Stimulated activated CD8-positive, alpha-beta memory T cell treated with anti-CD3 and anti-CD28 coated beads, Interleukin-7, amount 100 ng/mL, for 1 hour (primary cell): ENCODE results near the gene CHAD.
"Not testable (repeated sequence)": the region's sequence is repeated elsewhere in the genome, so short reads cannot be mapped to it uniquely, and the experiment has no call there.

Experiments used
- DNase-seq, 2 donors: peaks; one replicate each; pipeline ENCODE4 v3.0.0-alpha.2; 2020; ENCODE audit warnings: low read depth in 2 of 2

The CHAD gene

DNA sequence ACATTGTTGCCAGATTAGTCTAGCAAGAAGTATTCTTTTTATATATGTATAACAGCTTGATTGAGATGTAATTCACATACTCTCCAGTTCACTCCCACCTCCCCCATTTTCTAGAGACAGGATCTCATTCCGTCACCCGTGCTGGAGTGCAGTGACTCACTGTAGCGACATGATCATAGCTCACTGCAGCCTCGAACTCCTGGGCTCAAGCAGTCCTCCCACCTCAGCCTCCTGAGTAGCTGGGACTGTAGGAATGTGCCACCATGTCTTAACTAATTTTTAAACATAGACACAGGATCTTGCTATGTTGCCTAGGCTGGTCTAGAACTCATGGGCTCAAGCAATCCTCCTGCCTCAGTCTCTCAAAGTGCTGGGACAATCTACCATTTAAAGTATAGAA lies 6.7 kb upstream of the CHAD start:
- no peak for DNase-seq

- DNase-seq: no peak
Observed at GRCh38 chr17:50474523-50474922, 5.8 kb upstream of the CHAD start.

DNA sequence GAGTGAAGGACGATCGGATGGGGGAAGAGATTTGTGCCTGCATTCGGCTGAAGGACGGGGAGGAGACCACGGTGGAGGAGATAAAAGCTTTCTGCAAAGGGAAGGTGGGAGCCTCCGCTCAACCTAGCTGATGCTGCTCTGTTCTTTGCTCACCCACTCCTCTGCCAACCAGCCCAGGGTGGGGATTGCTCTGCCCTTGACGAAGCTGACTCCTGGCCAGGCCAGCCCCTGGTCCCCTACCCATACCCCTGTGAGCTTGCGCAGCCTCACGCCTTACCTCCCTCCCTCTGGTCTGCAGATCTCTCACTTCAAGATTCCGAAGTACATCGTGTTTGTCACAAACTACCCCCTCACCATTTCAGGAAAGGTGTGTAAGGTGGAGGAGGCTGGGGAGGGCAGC lies 5.2 kb upstream of the CHAD start:
- DNase-seq: no peak

- not testable (repeated sequence) for DNase-seq
Observed at GRCh38 chr17:50472761-50473161, 4.1 kb upstream of the CHAD start.

DNA sequence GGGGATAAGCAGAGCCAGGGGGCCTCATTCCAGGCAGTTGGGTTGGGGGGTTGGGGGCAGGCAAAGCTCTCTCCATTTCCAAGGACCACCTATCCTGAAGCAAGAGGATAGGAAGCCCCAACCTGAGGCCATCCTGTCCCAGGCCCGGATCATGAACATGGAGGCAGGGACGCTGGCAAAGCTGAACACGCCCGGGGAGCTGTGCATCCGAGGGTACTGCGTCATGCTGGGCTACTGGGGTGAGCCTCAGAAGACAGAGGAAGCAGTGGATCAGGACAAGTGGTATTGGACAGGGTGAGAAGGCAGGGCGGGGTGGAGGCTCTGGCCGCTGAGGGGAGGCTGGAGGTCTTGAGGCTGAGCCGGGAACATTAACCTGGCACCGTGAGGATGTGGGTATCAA lies 3.6 kb upstream of the CHAD start:
- no peak for DNase-seq

- no peak for DNase-seq
Observed at GRCh38 chr17:50471009-50471905, 2.6 kb upstream of the CHAD start.

GRCh38 chr17:50470426-50470825 lies 1.7 kb upstream of the CHAD start:
- DNase-seq: no peak

- no peak for DNase-seq
Observed at GRCh38 chr17:50469671-50470305, 1.1 kb upstream of the CHAD start.

GRCh38 chr17:50469208-50469605 lies 527 bp upstream of the CHAD start:
- no peak for DNase-seq

- DNase-seq: no peak
Observed at GRCh38 chr17:50467855-50468303, 801 bp downstream of the CHAD start.

- DNase-seq: no peak
Observed at GRCh38 chr17:50467114-50467854, 1.4 kb downstream of the CHAD start.

GRCh38 chr17:50466371-50467113 lies 2.1 kb downstream of the CHAD start:
- DNase-seq: no peak

GRCh38 chr17:50465635-50466034 lies 3.0 kb downstream of the CHAD start:
- DNase-seq: no peak

- DNase-seq: no peak
Observed at GRCh38 chr17:50465171-50465570, 3.5 kb downstream of the CHAD start.

DNA sequence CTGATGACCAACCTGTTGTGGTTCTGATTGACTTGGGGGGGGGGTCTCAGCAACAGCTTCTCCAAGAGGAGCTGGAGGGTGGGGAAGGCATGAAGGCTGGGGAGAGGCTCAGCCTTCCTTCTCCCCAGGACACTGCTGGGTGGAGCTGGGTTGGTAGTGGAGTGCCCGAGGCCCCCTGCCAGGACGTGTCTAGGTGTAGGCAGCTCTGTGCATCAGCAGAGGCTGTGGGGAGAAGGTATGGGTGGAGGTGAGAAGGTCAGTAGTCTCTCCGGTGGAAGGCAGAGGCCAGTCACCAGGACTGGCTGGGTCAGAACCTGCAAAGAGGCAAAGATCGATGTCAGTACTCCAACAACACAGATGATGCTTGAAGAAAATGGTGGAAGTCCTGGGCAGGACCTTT lies 3.9 kb downstream of the CHAD start:
- no peak for DNase-seq

DNA sequence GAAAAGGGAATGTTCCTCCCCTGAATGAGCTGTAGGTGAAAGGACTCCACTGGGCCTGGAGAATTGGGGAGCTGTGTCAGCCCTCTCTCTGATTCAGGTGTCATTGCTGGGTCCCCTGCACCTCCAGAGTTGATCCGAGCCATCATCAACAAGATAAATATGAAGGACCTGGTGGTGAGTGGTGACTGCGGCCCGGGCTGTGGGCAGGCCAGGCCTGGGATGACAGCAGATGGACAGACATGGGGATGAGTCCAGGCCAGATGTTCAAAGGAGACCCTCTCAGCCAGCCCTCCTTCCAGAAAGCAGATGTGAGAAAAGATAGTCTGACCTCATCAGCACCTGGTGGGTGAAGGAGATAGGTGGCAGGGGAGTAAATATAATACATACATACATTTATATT lies 4.6 kb downstream of the CHAD start:
- DNase-seq: no peak

DNA sequence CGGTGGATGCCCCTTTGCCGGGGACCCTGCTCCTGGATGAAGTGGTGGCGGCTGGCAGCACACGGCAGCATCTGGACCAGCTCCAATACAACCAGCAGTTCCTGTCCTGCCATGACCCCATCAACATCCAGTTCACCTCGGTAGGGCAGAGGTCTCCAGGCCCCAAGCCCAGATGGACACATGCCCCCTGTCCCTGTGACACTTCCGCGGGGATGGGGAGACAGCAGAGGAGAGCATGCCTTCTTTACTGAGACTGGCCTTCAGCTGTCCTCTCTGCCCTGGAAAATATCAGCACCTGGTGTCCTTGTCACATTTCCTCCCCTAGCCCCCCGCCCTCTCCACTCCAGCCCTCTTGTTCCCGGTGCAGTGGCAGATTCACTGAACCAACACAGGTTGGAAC lies 6.2 kb downstream of the CHAD start:
- DNase-seq: no peak

DNA sequence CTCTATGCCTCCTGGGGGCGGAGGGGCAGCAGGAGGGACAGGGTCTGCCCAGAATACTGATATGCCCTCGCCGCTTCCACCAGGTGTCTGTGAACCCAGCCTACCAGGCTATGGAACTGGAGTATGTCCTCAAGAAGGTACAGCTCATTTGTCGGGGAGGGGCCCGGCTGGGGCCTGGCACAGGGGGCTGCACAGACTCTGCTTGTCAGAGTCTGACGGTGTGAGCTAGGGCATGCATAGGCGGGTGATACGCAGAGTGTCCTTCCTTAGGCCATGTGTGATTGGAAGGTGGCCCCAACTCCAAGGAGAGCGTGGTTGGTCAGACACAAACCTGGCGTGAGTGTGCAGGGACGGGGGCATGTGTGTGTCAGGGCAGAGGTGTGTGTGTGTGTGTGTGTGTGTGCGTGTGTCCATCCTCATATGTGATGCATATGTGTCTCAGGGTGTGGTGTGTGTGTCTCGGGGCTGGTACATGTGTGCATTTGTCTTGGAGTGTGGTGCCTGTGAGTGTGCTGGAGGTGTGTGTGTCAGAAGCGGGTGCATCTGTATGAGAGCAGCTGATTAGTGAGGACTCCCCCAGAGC lies 7.0 kb downstream of the CHAD start:
- DNase-seq: no peak

GRCh38 chr17:50460831-50461526 lies 7.7 kb downstream of the CHAD start:
- DNase-seq: no peak

DNA sequence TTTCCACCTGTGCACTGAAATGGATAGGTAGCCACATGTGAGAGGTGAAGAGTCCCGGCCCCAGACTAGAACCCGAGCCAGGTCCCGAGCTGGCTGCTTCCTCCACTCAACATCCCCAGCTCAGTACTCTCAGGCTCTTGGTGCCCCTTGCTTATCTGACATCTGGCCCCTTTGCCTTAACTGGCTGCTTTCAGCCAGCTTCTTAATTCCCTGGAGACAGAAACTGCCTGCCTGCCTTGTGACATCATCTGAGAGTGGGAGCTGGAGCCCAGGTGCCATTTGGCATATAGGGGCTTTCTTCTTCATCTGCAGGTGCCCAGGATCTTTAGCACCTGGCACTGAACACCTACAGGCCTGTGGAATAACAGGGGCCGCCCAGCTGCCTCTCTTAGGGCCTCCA lies 8.9 kb downstream of the CHAD start:
- no peak for DNase-seq
